SH-SY5Y (cell line): Measurements from ENCODE around the gene CUEDC1.

Experiments
- GATA2 ChIP-seq: IDR thresholded peaks from 2 replicates; pipeline ENCODE4 v1.6.1; 2011; ENCODE audit warnings: mild to moderate bottlenecking, low read depth, low read length
- GATA3 ChIP-seq: IDR thresholded peaks from 2 replicates; pipeline ENCODE4 v1.6.1; 2011; ENCODE audit warnings: low read depth, mild to moderate bottlenecking, low read length, moderate library complexity

DNA sequence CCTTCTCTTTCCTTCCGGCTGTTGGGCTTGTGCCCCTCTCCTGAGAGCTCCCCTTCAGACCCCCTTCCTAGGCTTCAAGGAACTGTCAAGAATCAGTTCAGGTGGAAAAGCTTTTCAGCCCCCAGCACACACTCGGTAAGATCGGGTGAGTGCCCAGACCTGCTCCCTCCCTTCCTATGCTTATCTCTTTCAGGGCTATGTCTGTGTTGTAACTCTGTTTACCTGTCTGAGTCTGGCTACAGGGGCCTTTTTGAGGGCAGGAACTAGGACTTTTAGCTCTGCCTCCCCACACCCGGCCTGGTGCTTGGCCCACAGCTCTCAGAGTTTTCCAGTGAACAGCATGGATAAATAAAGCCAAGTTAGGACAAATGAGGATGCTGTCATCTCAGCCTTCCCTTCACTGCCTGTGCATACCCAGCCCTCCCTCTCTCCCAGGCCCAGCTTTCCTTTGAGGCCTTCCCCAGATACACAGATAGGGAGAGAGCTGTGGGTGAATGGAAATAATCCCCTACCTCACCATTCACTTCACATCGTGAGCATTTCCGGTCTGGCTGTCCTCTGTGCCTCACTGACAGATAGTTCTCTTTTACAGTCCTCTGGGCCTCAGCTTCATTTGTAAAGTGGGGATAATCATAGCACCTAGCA is 99.7 kb downstream of the CUEDC1 start:
- TF ChIP-seq GATA2 (no peak), GATA3 (no peak)
